Measurements from ENCODE around the gene TLE3. TPM values are rescaled to one million over a fixed set of nuclear protein-coding genes. Genes with fewer than 3 reads are reported as not detected.

TLE3 gene
- total RNA-seq, 2 experiments from 2014 or later = 159 to 167 TPM

GRCh38 chr15:70050441-70050840 lies 47.3 kb downstream of the TLE3 start:
- intact Hi-C loops (cut with DNase I, micrococcal nuclease) = loop anchor here in 1 of 2 experiments (10.0 kb wide), 1 partner anchor 154 kb away; no protein-coding TSS in a partner anchor
- DNase-seq (no peak), ATAC-seq (ENCODE audit: poor library complexity) (no peak)
- Mint-ChIP-seq H3K27ac (peak overlapping the region; percentile 8), H3K4me1 (ENCODE audit: low read depth) (no peaks in the 10 kb centered on the region), H3K27me3 (no peaks in the 10 kb centered on the region), H3K4me3 (no peak overlapping the region), H3K36me3 (ENCODE audit: low read depth) (peaks cover 87% of the 10 kb centered on the region), H3K9me3 (no peaks in the 10 kb centered on the region)
- ChIA-PET CTCF (no interaction called here), POLR2A (no interaction called here)
- H3K4me3 ChIP-seq (ENCODE audit: low read length) = no peak overlapping the region
- no peak for TF ChIP-seq CTCF (IDR thresholded peaks at IDR 0.05)
- H3K9me3 ChIP-seq (ENCODE audit: control insufficient read depth in 1 of 2, insufficient read depth in 1 of 2, low read length in 2 of 2) = no peaks in the 10 kb centered on the region
- H3K36me3 ChIP-seq (ENCODE audit: insufficient read depth, low read length) = peaks cover 71% of the 10 kb centered on the region
- H3K27me3 ChIP-seq (ENCODE audit: control insufficient read depth in 1 of 2, insufficient read depth in 2 of 2, low read length in 2 of 2) = no peaks in the 10 kb centered on the region
- H3K4me1 ChIP-seq (ENCODE audit: insufficient read depth, low read length) = no peaks in the 10 kb centered on the region
- H3K27ac ChIP-seq (ENCODE audit: low read depth in 1 of 2, low read length in 2 of 2) = no peak overlapping the region

- ATAC-seq (ENCODE audit: poor library complexity) = no peak
- Histone ChIP-seq H3K4me1 (ENCODE audit: insufficient read depth, low read length) (no peaks in the 10 kb centered on the region), H3K9me3 (ENCODE audit: control insufficient read depth in 1 of 2, insufficient read depth in 1 of 2, low read length in 2 of 2) (no peaks in the 10 kb centered on the region), H3K27ac (ENCODE audit: low read depth in 1 of 2, low read length in 2 of 2) (no peak overlapping the region), H3K36me3 (ENCODE audit: insufficient read depth, low read length) (peaks cover 65% of the 10 kb centered on the region), H3K27me3 (ENCODE audit: control insufficient read depth in 1 of 2, insufficient read depth in 2 of 2, low read length in 2 of 2) (no peaks in the 10 kb centered on the region), H3K4me3 (ENCODE audit: low read length) (no peak overlapping the region)
- Mint-ChIP-seq H3K4me3 (no peak overlapping the region), H3K9me3 (no peaks in the 10 kb centered on the region), H3K27ac (no peak overlapping the region), H3K36me3 (ENCODE audit: low read depth) (peaks cover 82% of the 10 kb centered on the region), H3K4me1 (ENCODE audit: low read depth) (no peaks in the 10 kb centered on the region), H3K27me3 (no peaks in the 10 kb centered on the region)
- POLR2A ChIA-PET = no interaction called here
- intact Hi-C loops (cut with DNase I, micrococcal nuclease) = loop anchor here (10.0 kb wide), 2 partner anchors 45 to 155 kb away; partner anchors contain the start of gene TLE3 (in 1 of the 2)
- no peak for TF ChIP-seq CTCF (IDR thresholded peaks at IDR 0.05)
- CTCF ChIA-PET = no interaction called here
- no peak for DNase-seq
Observed at GRCh38 chr15:70049701-70050301, 47.9 kb downstream of the TLE3 start.

DNA sequence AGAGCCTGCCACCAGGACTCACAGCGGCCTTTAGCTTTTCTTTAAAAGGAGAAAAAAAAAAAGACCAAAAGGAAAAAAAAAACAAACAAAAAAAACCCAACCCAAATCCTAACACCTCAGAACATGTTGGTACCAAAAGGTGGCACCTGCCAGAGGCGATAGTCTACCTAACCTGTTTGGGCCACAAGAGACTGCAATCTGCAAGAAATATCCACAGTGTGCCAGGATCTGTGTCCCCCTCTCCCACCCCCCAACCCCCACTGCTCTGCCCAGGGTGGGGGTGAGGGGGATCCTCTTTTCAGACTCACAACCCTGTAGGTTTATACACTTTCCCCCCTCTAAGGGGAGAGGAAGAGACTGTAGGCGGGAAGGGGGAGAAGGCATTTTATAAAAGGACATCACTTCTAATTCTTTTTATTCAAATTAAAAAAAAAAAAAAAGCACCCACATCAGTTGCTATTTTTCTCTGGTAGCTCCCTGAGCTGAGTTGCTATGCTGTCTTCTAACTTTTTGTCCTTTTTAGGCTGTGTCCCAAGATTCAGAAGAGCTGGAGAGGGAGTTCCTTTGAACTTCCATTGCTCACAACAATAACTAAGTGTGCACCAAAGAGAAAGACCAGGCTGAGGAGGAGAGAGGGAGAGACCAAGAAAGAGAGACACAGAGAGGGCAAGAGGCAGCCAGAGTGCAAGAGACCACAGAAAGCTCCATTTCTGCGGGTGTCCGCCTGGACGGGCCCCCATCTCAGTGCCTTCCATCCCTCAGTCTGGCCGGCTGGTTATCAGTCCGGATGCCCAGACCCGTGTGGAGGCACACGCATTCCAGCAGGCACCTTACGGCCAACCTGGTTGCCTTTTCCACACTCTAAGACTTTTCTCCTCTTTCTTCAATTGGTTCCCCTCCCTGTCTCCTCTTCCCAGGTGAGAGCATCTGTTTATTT lies 48.9 kb downstream of the TLE3 start:
- ATAC-seq (ENCODE audit: poor library complexity) (no peak), DNase-seq (no peak)
- peaks cover 55% of the 10 kb centered on the region for H3K36me3 ChIP-seq (ENCODE audit: insufficient read depth, low read length)
- no peaks in the 10 kb centered on the region for H3K4me1 ChIP-seq (ENCODE audit: insufficient read depth, low read length)
- H3K27ac Mint-ChIP-seq = no peak overlapping the region
- H3K9me3 ChIP-seq (ENCODE audit: control insufficient read depth in 1 of 2, insufficient read depth in 1 of 2, low read length in 2 of 2) = no peaks in the 10 kb centered on the region
- H3K27me3 ChIP-seq (ENCODE audit: control insufficient read depth in 1 of 2, insufficient read depth in 2 of 2, low read length in 2 of 2) = no peaks in the 10 kb centered on the region
- H3K4me1 Mint-ChIP-seq (ENCODE audit: low read depth) = no peaks in the 10 kb centered on the region
- no peak overlapping the region for H3K27ac ChIP-seq (ENCODE audit: low read depth in 1 of 2, low read length in 2 of 2)
- no peak for TF ChIP-seq CTCF (IDR thresholded peaks at IDR 0.05)
- no peak overlapping the region for H3K4me3 ChIP-seq (ENCODE audit: low read length)
- ChIA-PET CTCF (no interaction called here), POLR2A (no interaction called here)
- intact Hi-C loops (cut with DNase I, micrococcal nuclease) = loop anchor here in 1 of 2 experiments (10.0 kb wide), 1 partner anchor 46 kb away; the partner anchor contains the start of gene TLE3
- no peaks in the 10 kb centered on the region for H3K27me3 Mint-ChIP-seq
- H3K9me3 Mint-ChIP-seq = no peaks in the 10 kb centered on the region
- peaks cover 80% of the 10 kb centered on the region for H3K36me3 Mint-ChIP-seq (ENCODE audit: low read depth)
- H3K4me3 Mint-ChIP-seq = no peak overlapping the region
